Heart left ventricle (tissue), 16 donors: Measurements from ENCODE around the gene NRDC. TPM values are rescaled to one million over a fixed set of nuclear protein-coding genes. Genes with fewer than 3 reads are reported as not detected.
A peak's percentile ranks its signal among the peaks of the same experiment; 100 is the strongest.

Experiments used
- ATAC-seq, 4 donors: fragments of 200-7000 bp; cut with Tn5 transposase; one replicate each; pipeline ENCODE4 v1.9.1; 2020 to 2022; ENCODE audit warnings: moderate library complexity in 4 of 4, mild to moderate bottlenecking in 3 of 4, moderate number of reproducible peaks in 1 of 4
- DNase-seq, 5 donors: peaks; one replicate each; pipeline ENCODE4 v3.0.0-alpha.2; 2020
- H3K27ac ChIP-seq, 12 donors: fragments of 200-600 bp; sonication (generic) in 4 of 12; one replicate each; pipeline versions ENCODE4 v1.5.0 to v1.8.0; 2016 to 2022; ENCODE audit warnings: mild to moderate bottlenecking in 2 of 12
- H3K27me3 ChIP-seq, 9 donors: fragments of 200-600 bp; sonication (generic) in 2 of 9; one replicate each; pipeline versions ENCODE4 v1.5.1 to v1.8.0; 2016 to 2022; ENCODE audit warnings: mild to moderate bottlenecking in 3 of 9
- H3K36me3 ChIP-seq, 9 donors: fragments of 200-600 bp; sonication (generic) in 2 of 9; one replicate each; pipeline versions ENCODE4 v1.5.0 to v1.8.0; 2018 to 2022; ENCODE audit warnings: mild to moderate bottlenecking in 2 of 9
- H3K4me1 ChIP-seq, 12 donors: fragments of 200-600 bp; sonication (generic) in 4 of 12; one replicate each; pipeline versions ENCODE4 v1.5.0 to v1.8.0; 2016 to 2022; ENCODE audit warnings: mild to moderate bottlenecking in 3 of 12
- H3K4me3 ChIP-seq, 12 donors: fragments of 200-600 bp; sonication (generic) in 4 of 12; one replicate each; pipeline versions ENCODE4 v1.5.0 to v1.8.0; 2017 to 2022; ENCODE audit warnings: mild to moderate bottlenecking in 9 of 12, moderate library complexity in 4 of 12
- H3K9me3 ChIP-seq, 12 donors: fragments of 200-600 bp; sonication (generic) in 4 of 12; one replicate each; pipeline versions ENCODE4 v1.5.0 to v1.8.0; 2016 to 2022; ENCODE audit warnings: mild to moderate bottlenecking in 1 of 12
- CTCF ChIP-seq, 12 donors: fragments of 200-600 bp; sonication (generic) in 4 of 12; IDR thresholded peaks; one replicate each; pipeline versions ENCODE4 v1.5.0 to v1.8.0; 2018 to 2022; ENCODE audit warnings: antibody characterized with exemption in 12 of 12, mild to moderate bottlenecking in 5 of 12
- POLR2A ChIP-seq, 2 donors: fragments of 450-650 bp; IDR thresholded peaks; one replicate each; pipeline ENCODE4 v1.6.1; 2017; ENCODE audit warnings: antibody characterized with exemption in 2 of 2, mild to moderate bottlenecking in 2 of 2, moderate library complexity in 2 of 2
- WGBS, 4 donors: extraction: QIAGEN DNeasy Blood & Tissue Kit in 2 of 4; methylation state at CpG; one replicate each; pipeline versions ENCODE4 v1.1.5 to v1.1.7; 2013 to 2018; 5-methylcytosine and 5-hydroxymethylcytosine counted together
- intact Hi-C, 10 donors: fragments of 100-400 bp; cut with DNase I; formaldehyde crosslinking; loops; one replicate each; pipeline versions ENCODE4 v1.11.1 to v1.14.2; 2022
- polyA plus RNA-seq, 2 donors: library from polyadenylated mRNA; stranded (reverse); fragments of 200-250 nt; gene quantifications; one replicate each; pipeline ENCODE4 v1.2.3, GENCODE V29; 2013
- total RNA-seq, 9 donors: library from RNA; depleted of rRNA in 2 of 9; stranded (reverse); fragments of >200 nt in 2 of 9; fragmentation: NEBNext Ultra II Directional in 3 of 9; extraction: Animal tissue kit (Norgen Biotek cat#: 25700) in 3 of 9; gene quantifications; one replicate each; pipeline versions ENCODE4 v1.1.0 to v1.2.4, GENCODE V29; 2016 to 2023
- donor health status: ischemic (EF 13 %, LVEDD 7.1; RV severe dilation, severe dysfunction).
- donor health status: healthy with polysubstance abuse.
- donor health status: DM: no; HTN: yes; CAD: no.
- donor health status: DM: no; HTN: no; CAD: no.
- donor health status: ischemic (EF 25% LVEDD 6.9; RV normal size, moderate dysfunction).
- donor health status: ischemic (EF 25% LVEDD 5.7; RV mildly dilated, moderate dysfunction).
- donor health status: healthy.
- donor health status: DM: yes; HTN: yes; CAD: no.
- donor health status: ischemic (EF 35%, LVEDD 5.7; RV mildly dilated, moderate dysfunction).
- donor health status: nonischemic (EF 11% LVEDD 7.7; RV severe dilation, severe dysfunction).
- donor health status: DM: yes; HTN: yes; CAD: no.
- donor health status: PGD.
- donor health status: ischemic (EF 29% LVEDD 5.4; RV normal size, mild dysfunction).
- donor health status: nonischemic (EF 23%, LVEDD 6.1; RV moderate dilation, normal function).

The NRDC gene
- total and polyA plus RNA-seq, 11 donors = 89.4 to 152 (median 124) TPM

GRCh38 chr1:51755437-51755836 is 123.1 kb downstream of the NRDC start:
- peaks cover 0 to 13% (median 1%) of the 10 kb centered on the region in 12 donors for H3K4me1 ChIP-seq
- no peak overlapping the region for H3K4me3 ChIP-seq
- WGBS, 4 donors = 96 to 98% (median 97%) methylated on average over 7 of the region's 7 CpGs
- no peaks in the 10 kb centered on the region for H3K27me3 ChIP-seq
- H3K36me3 ChIP-seq = peaks cover 0 to 60% (median 29%) of the 10 kb centered on the region in 9 donors
- H3K27ac ChIP-seq = no peak overlapping the region
- peaks cover 0 to 7% (median 0%) of the 10 kb centered on the region in 12 donors for H3K9me3 ChIP-seq
- no peak for DNase-seq
- intact Hi-C loops = no loop called here
- TF ChIP-seq POLR2A (IDR thresholded peaks at IDR 0.05) = no peak
- no peak for TF ChIP-seq CTCF (IDR thresholded peaks at IDR 0.05)
- no peak for ATAC-seq

GRCh38 chr1:51754666-51755065 is 123.9 kb downstream of the NRDC start:
- no peak for DNase-seq
- Histone ChIP-seq H3K36me3 (peaks cover 0 to 56% (median 29%) of the 10 kb centered on the region in 9 donors), H3K27ac (no peak overlapping the region), H3K27me3 (no peaks in the 10 kb centered on the region), H3K4me3 (no peak overlapping the region), H3K4me1 (peaks cover 0 to 19% (median 5%) of the 10 kb centered on the region in 12 donors), H3K9me3 (peaks cover 0 to 7% (median 0%) of the 10 kb centered on the region in 12 donors)
- no peak for ATAC-seq
- intact Hi-C loops = no loop called here
- 86 to 93% (median 87%) methylated on average over 3 of the region's 3 CpGs for whole genome bisulfite sequencing, 4 donors
- TF ChIP-seq POLR2A (IDR thresholded peaks at IDR 0.05) = no peak
- TF ChIP-seq CTCF (IDR thresholded peaks at IDR 0.05) = no peak

- H3K9me3 ChIP-seq = peaks cover 0 to 7% (median 0%) of the 10 kb centered on the region in 12 donors
- DNase-seq (no peak), ATAC-seq (peak in 1 of 4 donors; percentile 52)
- no peak overlapping the region for H3K4me3 ChIP-seq
- H3K27me3 ChIP-seq = no peaks in the 10 kb centered on the region
- intact Hi-C loops = no loop called here
- H3K27ac ChIP-seq = no peak overlapping the region
- TF ChIP-seq POLR2A (IDR thresholded peaks at IDR 0.05) (no peak), CTCF (IDR thresholded peaks at IDR 0.05) (no peak)
- peaks cover 0 to 63% (median 29%) of the 10 kb centered on the region in 9 donors for H3K36me3 ChIP-seq
- H3K4me1 ChIP-seq = peaks cover 0 to 20% (median 5%) of the 10 kb centered on the region in 12 donors
Measured at GRCh38 chr1:51753969-51754368, 124.6 kb downstream of the NRDC start.

GRCh38 chr1:51752073-51752948 is 126.2 kb downstream of the NRDC start:
- 91 to 96% (median 95%) methylated on average over 11 of the region's 11 CpGs for WGBS, 4 donors
- Histone ChIP-seq H3K4me3 (no peak overlapping the region), H3K36me3 (peaks cover 0 to 75% (median 35%) of the 10 kb centered on the region in 9 donors), H3K9me3 (peaks cover 0 to 7% (median 0%) of the 10 kb centered on the region in 12 donors), H3K27me3 (no peaks in the 10 kb centered on the region), H3K27ac (no peak overlapping the region), H3K4me1 (peaks cover 0 to 21% (median 1%) of the 10 kb centered on the region in 12 donors)
- intact Hi-C loops = no loop called here
- ATAC-seq (no peak), DNase-seq (no peak)
- TF ChIP-seq CTCF (IDR thresholded peaks at IDR 0.05) = no peak
- TF ChIP-seq POLR2A (IDR thresholded peaks at IDR 0.05) = no peak
